GM21723 (cell line): ENCODE data around the gene RNF225.
A peak's percentile ranks its signal among the peaks of the same experiment; 100 is the strongest.
"Not testable (repeated sequence)": the region's sequence is repeated elsewhere in the genome, so short reads cannot be mapped to it uniquely, and the experiment has no call there.

Source experiments
- ATAC-seq: cut with Tn5 transposase; IDR thresholded peaks from one replicate; pipeline ENCODE4 v1.9.1; 2021; ENCODE audit warnings: mild to moderate bottlenecking, moderate library complexity; ENCODE audit not compliant: unreplicated experiment

RNF225 gene

DNA sequence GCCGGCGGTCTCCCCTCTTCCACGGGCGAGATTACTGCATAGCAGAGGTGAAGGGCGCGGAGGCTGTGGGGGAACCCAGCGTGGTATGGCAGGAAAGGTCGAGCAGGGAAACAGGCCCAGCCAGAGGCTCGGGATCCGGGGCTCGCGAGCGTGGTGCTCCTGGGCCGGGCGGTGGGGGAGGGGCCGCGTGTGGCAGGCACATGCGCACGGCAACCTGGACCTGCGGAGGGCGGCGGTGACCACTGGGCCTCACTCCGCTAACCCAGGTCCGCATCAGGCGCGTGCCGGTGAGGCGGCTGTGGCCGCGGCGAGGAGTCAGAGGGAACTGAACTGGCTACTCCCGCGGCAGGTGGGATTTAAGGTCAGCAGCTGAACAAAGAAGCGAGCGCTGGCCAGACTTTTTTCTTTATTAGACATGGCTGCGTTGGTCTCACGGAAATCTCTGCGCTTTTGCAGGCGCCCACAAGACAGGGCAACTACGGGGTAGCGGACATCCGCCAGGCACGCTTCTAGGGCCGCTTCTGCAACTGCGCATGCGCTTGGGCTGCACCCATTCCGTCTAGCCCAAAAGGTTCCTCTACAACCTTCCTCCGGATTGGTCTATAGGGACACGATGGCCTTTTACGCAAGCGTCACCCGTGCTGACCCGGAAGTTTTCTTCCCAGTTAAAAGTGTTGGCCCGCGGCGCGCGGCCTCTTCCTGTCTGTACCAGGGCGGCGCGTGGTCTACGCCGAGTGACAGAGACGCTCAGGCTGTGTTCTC is 8.7 kb upstream of the RNF225 start, which contains the start of gene RPS5:
Gene RPS5 (plus strand): TSS at position 694 of the 762 bp plus-strand sequence. CDS start 869 bp downstream, outside the sequence.
- ATAC-seq, result peak; percentile 75

DNA sequence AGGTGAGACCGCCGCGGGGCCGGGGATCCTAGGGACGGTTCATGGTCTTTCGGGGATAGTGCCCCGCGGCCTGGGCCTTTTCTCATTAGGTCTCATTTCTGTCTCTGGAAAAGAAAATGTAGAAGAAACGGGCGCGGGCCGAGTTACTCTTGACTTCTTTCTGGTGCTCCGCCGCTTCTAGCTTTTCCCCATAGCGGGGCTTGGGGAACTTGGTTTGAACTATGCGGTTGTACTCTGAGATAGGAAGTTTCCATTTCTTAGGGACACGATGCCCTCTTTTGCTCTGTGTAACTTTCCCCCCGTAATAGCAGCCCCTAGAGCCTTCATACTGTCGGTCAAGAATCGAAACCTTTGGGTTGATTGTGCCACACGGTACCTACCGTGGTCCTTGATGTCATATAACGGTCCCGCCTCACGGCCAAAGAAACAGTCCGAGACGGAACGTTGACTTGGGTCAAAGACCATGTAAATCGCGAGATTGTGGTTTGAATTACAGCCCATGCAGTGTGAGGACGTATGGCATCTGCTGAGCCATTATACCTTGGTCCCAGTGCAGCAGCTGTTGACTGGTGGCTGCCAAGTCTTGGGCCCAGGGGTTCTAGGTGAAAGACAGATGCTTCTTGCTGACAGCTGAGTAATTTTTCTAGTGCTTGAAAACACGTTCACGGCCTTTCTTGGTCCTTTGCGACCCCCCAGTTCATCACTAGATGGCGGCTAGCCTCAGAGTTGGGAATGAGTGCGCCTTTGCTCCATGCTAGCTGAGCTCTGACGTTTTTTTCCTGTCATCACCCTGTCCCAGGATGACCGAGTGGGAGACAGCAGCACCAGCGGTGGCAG is 7.9 kb upstream of the RNF225 start:
- ATAC-seq, result no peak

DNA sequence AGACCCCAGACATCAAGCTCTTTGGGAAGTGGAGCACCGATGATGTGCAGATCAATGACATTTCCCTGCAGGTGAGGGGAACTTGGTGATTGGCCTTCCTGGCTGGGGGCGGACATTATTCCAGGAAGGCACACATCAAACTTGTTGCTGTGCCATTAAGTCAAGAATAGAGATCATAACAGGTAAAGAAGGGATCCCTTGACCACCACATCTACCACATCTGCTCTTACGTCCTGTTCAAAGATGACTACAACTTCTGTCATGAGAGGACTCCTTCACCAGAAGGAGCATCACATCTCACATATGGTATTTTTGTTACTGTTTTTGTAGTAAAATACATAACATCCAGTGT is 7.3 kb upstream of the RNF225 start:
- ATAC-seq, result no peak

DNA sequence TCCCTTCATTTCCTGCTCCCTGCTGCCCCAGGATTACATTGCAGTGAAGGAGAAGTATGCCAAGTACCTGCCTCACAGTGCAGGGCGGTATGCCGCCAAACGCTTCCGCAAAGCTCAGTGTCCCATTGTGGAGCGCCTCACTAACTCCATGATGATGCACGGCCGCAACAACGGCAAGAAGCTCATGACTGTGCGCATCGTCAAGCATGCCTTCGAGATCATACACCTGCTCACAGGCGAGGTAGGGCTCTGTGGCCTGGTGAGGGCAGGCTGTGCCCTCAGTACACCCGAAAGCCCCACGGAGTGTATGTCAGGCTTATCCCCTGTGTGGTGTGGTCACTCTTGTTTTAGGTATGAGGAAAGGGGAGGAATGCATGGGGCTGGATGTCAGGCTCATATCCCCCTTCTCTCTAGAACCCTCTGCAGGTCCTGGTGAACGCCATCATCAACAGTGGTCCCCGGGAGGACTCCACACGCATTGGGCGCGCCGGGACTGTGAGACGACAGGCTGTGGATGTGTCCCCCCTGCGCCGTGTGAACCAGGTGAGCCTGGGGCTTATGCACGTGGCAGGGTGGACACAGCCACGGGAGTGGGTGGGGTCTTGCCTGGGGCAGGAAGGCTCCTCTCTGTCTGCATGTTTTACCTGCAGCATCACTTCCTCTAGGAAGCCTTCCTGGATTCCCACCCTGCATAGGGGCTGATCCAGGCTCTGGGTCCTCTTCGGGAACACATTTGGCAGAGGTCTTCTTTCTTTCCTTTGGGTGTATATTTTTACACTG is 2.3 kb upstream of the RNF225 start:
- ATAC-seq, result no peak

DNA sequence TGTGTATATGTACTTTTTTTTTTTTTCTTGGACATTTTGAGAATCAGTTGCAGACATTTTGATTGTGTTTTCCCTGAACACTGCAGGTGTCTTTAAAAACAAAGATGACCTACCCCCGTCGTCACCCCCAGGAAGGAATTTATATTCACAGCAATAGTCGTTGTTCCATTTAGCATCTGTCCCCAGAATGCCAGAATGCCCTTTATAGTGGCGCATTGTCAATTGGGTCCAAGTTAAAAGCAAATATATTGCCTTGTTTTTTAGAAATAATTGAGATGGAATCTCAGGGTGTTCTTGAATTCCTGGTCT is 1.8 kb upstream of the RNF225 start:
- ATAC-seq, result no peak

DNA sequence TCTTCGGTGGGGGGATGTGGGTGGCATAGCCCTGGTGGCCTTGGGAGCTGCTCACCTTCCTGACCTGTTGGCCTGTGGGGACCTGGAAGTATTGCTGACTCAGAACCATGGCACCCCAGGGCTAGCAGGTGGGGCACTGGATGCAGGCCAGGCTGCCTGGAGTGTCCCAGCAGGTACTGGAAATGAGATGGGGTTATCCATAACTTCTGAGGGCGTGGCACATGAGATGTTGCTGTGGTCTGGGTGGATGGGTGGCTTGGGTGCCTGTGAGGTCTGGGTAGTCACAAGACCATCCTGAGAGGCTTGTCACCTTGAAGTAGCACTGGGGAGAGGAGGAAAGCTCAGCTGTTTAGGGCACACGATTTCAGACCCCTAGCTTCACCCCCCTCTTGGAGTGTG is 636 bp upstream of the RNF225 start:
- ATAC-seq, result no peak

DNA sequence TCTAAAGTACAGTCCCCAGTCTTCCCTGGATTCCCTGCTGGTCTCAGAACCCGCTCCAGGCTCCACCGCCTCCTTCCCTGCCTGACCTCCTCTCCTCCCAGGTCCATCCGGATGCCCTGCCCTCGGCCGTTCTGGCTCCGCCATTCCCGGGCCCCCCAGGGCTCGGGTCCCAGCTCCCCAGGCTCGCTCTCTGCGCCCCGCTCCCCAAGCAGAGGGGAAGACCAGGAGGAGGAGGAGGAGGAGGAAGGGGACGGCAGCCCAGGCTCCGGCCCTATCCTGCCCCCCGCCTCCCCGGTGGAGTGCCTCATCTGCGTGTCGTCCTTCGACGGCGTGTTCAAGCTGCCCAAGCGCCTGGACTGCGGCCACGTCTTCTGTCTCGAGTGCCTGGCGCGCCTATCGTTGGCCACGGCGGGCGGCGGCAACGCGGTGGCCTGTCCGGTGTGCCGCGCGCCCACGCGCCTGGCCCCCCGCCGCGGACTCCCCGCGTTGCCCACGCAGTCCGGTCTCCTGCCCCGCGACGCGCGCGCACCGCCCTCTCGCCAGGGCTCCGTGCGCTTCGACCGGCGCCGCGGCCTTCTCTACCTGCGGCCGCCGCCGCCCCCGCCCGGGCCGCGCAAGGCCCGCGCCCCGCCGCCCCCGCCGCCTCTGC is 647 bp downstream of the RNF225 start:
- no peak for ATAC-seq

DNA sequence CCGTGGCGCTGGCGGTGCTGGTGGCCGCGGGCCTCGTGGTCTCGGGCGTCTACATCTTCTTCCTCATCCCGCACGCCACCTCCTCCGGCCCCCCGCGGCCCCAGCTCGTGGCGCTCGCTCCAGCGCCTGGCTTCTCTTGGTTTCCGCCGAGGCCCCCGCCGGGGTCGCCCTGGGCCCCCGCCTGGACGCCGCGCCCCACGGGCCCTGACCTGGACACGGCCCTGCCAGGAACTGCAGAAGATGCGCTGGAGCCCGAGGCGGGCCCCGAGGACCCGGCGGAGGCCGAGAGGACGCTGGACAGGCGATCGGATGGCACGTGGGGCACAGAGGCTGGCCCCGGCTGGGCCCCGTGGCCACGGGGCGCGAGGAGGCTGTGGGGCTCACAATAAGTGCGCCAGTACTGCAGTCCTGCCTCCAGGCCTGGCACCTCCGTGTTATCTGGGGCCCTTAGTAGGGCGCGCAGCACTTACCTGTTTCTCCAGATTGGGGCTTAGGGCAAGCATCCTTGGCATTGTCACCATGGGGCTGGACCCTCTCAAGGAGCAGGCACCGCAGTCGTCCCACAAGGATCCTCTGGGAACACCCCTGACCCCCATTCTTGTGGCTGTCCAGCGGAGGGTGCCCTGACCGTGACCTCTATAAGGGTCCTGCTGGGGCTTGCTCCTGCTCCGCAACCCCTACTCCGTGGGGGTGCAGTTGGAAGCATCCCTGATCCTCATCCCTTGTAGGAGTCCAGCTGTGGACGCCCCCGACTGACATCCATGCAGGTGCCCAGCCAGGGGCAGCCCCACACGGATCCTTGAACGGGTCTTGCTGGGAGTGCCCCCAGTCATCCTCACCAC is 1.5 kb downstream of the RNF225 start:
- no peak for ATAC-seq

DNA sequence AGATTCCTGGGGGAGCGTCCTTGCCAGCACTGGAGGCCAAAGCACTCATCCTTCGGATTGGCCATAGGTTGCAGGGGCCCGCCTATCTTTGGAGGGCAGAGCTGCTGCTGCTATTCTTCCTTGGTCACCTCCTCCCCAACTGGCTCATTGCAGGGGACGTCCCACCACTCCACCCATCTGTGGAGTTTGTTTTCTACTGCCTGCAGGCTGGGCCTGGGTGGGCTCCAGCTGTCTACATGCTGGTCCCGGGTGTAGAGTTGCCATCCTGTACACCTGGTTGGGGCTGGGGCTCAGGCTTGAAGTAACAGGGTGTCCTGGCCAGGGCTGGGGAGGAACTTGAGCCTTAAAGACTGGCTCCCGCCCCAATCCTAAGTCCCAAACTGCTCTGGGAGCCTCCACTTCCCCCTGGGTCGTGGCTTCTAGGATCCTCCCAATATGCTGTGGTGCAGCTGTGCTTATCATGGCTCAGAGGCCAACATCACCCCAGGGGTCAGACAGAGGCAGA is 2.1 kb downstream of the RNF225 start:
- ATAC-seq, result no peak

DNA sequence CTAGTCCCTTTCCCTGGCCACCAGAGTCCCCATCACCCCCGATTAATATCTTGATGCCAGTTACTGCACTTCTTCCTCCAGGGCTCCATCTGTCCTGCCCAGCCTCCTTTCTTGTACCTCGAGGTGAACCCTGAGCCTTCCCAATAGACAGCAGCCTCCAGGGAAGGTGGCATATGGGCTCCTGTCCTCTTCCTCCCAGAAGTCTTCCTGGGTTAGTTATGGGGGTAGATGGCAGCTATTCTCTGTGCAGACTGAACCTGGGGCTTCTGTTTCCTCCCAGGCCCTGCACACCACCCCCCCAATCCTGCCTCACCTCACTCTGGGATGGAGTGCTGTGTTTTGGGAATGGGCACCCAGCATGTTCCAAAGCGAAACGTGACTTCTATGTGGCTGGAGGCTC is 2.6 kb downstream of the RNF225 start:
- ATAC-seq, result no peak

DNA sequence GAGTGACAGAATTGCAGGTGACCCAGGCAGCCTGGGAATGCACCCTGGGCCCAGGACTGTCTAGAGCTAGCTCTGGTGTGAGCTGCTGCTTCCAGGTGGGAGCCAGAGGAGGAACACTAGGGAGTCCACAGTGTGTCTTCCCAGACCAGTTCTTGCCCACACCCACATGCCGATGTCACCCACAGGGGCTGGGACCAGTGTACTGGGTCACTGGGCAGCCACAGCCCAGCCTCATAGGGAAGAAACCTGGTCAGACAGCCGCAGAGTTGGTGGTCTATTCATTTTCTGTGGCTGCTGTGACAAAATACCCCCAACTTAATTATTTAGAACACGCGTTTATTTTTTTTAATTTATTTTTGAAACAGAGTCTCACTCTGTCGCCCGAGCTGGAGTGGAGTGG is 3.1 kb downstream of the RNF225 start:
- no peak for ATAC-seq

DNA sequence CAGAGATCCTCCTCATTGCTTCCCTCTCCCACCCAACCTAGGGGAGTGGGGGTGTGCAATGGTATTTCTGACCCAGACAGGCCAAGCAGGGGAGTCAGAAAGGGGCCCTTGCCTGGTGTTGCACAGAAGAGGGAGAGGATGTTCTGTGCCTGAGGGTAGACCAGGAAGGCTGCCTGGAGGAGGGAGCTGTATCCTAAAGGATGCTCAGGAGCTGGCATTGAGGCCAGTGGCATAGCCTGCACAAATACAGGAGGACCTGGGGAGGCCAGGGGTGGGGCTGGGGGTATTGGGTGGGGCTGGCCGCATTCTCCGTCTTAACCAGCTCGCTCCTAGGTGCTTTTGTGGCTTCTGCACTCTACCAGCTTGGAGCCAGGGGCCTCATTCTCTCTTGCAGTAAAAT is 4.4 kb downstream of the RNF225 start:
- ATAC-seq, result no peak

DNA sequence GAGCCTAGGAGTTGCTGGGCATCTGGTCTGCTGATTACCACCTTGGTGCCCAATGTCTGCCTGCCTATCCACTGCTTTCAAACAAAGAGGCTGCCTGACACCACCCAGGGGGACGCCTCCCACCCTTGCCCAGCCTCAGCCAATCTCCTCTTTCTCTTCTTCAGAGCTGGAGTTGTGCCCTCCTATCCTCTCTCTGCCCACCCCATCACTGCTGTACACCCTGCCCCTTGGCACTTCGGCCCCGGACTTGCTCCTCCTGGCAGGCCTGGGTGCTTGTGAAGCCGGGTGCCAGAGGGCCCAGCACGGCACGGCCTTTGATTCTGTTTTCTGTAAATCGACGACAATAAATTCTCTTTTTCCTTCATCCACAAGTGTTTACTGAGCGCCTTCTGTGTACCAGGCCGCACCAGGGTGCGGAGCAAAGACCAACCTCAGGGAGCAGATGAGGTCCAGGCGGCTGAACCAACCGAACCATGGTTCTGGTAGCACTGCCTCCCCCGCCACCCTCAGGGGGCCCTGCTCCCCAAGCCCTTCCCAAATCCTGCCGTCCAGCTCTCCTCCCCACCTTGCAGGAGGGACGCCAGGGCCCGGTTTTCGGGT is 5.0 kb downstream of the RNF225 start:
- no peak for ATAC-seq

DNA sequence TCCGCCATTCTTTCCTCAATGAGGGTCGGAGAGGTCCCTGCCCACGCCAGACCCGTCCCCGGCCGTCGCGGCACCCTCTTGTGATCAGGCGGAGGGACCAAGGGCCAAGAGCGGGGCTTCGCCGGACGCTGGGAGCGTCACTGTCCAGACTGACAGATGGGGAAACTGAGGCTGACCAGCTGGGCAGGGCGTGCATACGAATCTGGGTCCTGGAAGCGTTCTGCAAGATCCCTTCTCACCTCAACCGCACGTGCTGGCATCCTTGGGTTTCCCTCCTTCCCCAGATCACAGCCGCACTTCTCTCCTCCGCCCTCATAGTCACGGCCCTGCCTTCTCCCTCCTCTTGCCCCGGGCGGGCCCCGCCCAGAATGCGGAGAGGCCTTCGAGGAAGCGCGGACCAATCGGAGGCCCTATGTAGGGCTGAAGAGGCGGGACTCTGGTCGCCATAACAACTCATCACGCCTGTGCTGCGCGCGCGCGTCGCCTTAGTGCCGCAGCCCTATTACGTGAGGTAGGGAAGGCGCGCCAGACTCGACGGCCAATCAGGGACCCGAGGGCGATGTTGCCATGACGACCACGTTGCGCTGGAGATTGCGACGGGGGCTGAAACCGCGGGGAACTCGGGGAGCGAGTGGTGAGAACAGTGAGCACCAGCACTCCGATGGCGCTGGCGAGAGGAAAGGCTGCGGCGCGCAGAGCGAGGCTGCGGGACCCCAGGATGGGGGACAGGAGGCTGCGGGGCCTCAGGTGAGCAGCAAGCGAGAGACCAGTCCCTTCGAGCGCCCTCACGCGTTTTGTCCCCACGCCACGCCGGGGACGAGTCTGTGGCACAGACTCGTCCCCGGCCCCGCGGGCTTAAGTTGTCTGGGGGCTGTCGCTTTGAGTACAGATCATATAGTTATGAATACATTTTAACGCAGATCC is 5.7 kb downstream of the RNF225 start:
- ATAC-seq, result peak; percentile 96

DNA sequence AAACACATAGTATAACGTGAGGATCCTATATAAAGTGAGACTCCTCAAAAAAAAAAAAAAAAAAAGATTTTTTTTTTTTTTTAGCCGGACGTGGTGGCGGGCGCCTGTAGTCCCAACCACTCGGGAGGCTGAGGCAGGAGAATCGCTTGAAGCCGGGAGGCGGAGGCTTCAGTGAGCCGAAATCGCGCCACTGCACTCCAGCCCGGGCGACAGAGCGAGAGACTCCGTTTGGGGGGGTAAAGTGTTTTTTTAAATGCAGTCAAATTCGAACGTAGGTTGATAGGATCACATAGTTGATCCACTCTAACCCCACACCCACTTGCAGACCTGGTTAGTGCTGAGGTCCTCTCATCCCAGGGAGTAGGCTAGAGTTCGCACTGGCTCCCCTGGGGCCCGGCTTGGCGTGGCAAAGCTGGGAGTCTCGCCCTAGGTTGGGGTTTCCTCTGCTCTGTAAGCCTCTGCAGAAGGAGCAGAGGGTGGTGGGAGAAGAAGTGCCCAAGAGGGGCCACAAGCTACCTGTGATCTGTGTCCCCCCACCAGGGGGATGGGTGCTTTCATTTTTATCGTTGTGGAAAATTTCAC is 6.5 kb downstream of the RNF225 start:
- ATAC-seq, result no peak

DNA sequence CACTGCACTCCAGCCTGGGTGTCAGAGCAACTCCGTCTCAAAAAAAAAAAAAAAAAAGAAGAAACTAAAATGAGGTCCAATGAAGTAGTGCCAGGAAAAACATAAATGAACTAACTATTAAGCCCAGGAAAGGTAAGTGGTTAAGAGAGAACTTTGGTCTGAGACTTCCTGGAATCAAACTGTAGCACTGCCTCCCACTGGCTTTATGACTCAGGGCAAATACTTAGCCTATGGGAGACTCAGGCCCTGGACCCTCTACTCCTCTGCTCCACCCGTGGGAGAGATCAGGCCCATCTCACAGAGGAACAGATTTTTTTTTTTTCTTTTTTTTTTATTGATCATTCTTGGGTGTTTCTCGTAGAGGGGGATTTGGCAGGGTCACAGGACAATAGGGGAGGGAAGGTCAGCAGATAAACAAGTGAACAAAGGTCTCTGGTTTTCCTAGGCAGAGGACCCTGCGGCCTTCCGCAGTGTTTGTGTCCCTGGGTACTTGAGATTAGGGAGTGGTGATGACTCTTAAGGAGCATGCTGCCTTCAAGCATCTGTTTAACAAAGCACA is 8.5 kb downstream of the RNF225 start:
- ATAC-seq, result not testable (repeated sequence)

DNA sequence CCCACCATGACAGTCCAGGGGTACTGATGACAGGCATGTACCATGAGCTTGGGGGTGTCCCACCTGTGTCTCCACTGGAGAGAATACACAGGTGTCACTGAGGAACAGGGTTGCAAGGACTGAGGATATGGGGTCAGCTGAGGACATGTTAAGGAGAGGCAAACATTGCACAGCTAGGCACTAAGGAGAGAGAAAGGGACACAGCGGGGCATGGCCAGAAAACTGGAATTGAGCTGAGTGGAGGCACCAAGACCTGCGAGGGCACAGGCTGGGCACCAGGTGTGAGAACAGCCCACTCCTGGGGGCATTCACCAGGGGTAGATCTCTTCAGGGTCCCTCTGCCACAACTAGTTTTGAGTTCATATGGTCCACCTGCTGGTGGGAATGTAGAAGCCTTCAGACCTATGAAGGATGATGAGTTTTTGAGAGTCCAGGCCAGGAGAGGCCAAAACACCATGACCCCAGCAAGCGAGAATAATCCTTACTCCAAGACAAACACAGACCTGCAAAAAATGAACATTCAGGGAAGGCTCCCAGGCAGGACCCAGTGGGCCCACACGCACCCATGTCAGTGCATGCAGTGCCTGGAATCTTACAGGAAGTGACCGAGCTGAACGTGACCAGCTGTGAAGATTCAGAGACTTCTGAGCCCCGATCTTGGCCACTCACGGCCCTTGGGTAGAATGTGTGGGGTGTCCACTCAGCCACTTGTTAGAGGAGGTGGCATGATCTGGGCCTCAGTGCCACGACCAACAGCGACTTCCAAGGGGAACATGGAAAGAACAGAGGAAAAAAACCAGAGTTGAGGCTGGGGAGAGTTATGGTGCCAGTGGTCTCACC is 11.6 kb downstream of the RNF225 start:
- ATAC-seq, result no peak
